ENCODE measurements around the gene TMEM183A. TPM values are rescaled to one million over a fixed set of nuclear protein-coding genes. Genes with fewer than 3 reads are reported as not detected.
"Not testable (repeated sequence)": the region's sequence is repeated elsewhere in the genome, so short reads cannot be mapped to it uniquely, and the experiment has no call there.

TMEM183A gene
- total and polyA plus RNA-seq, 2 donors (not counting 1 experiment from before 2014, with no cell fraction given): 61.2 to 65.2 TPM

DNA sequence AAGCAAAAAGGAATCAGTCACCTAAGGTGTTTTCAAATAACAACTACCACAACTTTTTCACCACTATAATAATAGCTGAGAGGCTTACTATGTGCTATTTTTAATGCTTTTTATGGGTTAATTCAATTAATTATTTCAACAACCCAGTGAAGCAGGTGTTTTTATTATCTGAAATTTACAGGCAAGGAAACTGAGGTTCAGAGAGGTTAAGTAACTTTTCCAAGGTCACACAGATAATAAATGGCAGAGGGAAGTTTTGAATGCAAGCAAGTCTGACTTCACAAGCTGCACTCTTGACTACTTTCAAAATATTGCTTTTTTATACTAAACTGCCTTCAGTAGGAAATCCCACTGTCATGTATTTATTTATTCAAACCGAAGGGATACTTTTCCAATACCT is 4.2 kb upstream of the TMEM183A start:
- H3K27ac ChIP-seq (ENCODE audit: low read length in 2 of 2): no peak overlapping the region
- no peak for DNase-seq
- no peak overlapping the region for H3K4me3 Mint-ChIP-seq
- intact Hi-C loops (cut with micrococcal nuclease): loop anchor here (10.0 kb wide), 1 partner anchor 538 kb away; no protein-coding TSS in a partner anchor
- H3K27me3 Mint-ChIP-seq: no peaks in the 10 kb centered on the region
- no peak overlapping the region for H3K9ac ChIP-seq (ENCODE audit: low read length)
- H3K4me1 Mint-ChIP-seq: peaks cover 35% of the 10 kb centered on the region
- CTCF ChIA-PET: no interaction called here
- H3K9me3 Mint-ChIP-seq (ENCODE audit: insufficient read depth): no peaks in the 10 kb centered on the region
- no peak overlapping the region for H3K4me3 ChIP-seq (ENCODE audit: control extremely low read depth in 1 of 5, extremely low read depth in 1 of 5, insufficient read depth in 1 of 5, low read depth in 2 of 5, low read length in 4 of 5)
- peaks cover 0 to 6% (median 0%) of the 10 kb centered on the region in 3 donors for H3K9me3 ChIP-seq (ENCODE audit: control extremely low read depth in 1 of 3, control insufficient read depth in 2 of 3, insufficient read depth in 1 of 3, low read length in 2 of 3)
- H4K20me1 ChIP-seq (ENCODE audit: control insufficient read depth, insufficient read depth, low read length, poor library complexity, severe bottlenecking): no peaks in the 10 kb centered on the region
- no peaks in the 10 kb centered on the region for H3K27me3 ChIP-seq (replicated peaks in 1 of 4; ENCODE audit: control extremely low read depth in 1 of 4, control insufficient read depth in 3 of 4, insufficient read depth in 4 of 4, low read length in 3 of 4)
- H2AFZ ChIP-seq (ENCODE audit: insufficient read depth, low read depth, low read length, poor library complexity, severe bottlenecking): no peak overlapping the region
- no peak overlapping the region for H3K4me2 ChIP-seq (replicated peaks; ENCODE audit: low read depth, low read length, poor library complexity, severe bottlenecking)
- peaks cover 21 to 22% of the 10 kb centered on the region in 2 donors for H3K4me1 ChIP-seq (ENCODE audit: control insufficient read depth in 2 of 2, insufficient read depth in 2 of 2, low read length in 2 of 2)
- no peak for ATAC-seq (ENCODE audit: low read depth)
- no CpG with 5 or more reads among the region's 1 CpG for WGBS (ENCODE audit: insufficient coverage)
- TF ChIP-seq, protein P1, sequence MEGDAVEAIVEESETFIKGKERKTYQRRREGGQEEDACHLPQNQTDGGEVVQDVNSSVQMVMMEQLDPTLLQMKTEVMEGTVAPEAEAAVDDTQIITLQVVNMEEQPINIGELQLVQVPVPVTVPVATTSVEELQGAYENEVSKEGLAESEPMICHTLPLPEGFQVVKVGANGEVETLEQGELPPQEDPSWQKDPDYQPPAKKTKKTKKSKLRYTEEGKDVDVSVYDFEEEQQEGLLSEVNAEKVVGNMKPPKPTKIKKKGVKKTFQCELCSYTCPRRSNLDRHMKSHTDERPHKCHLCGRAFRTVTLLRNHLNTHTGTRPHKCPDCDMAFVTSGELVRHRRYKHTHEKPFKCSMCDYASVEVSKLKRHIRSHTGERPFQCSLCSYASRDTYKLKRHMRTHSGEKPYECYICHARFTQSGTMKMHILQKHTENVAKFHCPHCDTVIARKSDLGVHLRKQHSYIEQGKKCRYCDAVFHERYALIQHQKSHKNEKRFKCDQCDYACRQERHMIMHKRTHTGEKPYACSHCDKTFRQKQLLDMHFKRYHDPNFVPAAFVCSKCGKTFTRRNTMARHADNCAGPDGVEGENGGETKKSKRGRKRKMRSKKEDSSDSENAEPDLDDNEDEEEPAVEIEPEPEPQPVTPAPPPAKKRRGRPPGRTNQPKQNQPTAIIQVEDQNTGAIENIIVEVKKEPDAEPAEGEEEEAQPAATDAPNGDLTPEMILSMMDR (IDR thresholded peaks at IDR 0.05): no peak
- no peak for TF ChIP-seq EZH2 (IDR thresholded peaks at IDR 0.05; ENCODE audit: borderline replicate concordance, insufficient read depth, low read depth, low read length, poor library complexity, severe bottlenecking)
- H3K79me2 ChIP-seq (ENCODE audit: control insufficient read depth, insufficient read depth, low read length): peaks cover 8% of the 10 kb centered on the region
- POLR2A ChIA-PET: no interaction called here
- no peak overlapping the region for H3K27ac Mint-ChIP-seq
- H3K36me3 ChIP-seq (replicated peaks in 1 of 2; ENCODE audit: control extremely low read depth in 1 of 2, control insufficient read depth in 1 of 2, extremely low read depth in 1 of 2, insufficient read depth in 2 of 2, low read length in 1 of 2): no peaks in the 10 kb centered on the region

DNA sequence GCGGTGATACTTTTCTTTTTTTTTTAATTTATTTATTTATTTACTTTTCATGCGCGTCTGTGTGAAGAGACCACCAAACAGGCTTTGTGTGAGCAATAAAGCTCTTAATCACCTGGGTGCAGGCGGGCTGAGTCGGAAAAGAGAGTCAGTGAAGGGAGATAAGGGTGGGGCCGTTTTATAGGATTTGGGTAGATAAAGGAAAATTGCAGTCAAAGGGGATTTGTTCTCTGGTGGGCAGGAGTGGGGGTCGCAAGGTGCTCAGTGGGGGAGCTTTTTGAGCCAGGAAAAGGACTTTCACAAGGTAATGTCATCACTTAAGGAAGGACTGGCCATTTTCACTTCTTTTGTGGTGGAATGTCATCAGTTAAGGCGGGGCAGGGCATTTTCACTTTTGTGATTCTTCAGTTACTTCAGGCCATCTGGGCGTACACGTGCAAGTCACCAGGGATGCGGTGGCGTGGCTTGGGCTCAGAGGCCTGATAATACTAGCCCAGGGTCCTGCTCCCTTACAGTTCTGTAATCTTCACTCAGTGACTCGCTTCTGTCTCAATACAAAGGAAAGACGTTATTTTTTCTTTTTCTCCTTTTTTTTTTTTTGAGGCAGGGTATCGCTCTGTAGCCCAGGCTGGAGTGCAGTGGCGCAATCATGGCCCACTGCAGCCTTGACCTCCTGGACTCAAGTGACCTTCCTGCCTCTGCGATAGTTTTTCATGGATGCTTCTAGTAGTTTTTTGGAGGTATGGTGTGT is 1.6 kb upstream of the TMEM183A start:
- peak overlapping the region; percentile 98 for H2AFZ ChIP-seq (ENCODE audit: insufficient read depth, low read depth, low read length, poor library complexity, severe bottlenecking)
- intact Hi-C loops (cut with micrococcal nuclease): loop anchor here (2.0 to 10.0 kb wide), 3 partner anchors 47 to 657 kb away; partner anchors contain the start of genes ADIPOR1 and PPP1R12B
- H3K9me3 Mint-ChIP-seq (ENCODE audit: insufficient read depth); DNase-seq; H3K27me3 ChIP-seq (replicated peaks in 1 of 4; ENCODE audit: control extremely low read depth in 1 of 4, control insufficient read depth in 3 of 4, insufficient read depth in 4 of 4, low read length in 3 of 4); H4K20me1 ChIP-seq (ENCODE audit: control insufficient read depth, insufficient read depth, low read length, poor library complexity, severe bottlenecking); H3K9me3 ChIP-seq (ENCODE audit: control extremely low read depth in 1 of 3, control insufficient read depth in 2 of 3, insufficient read depth in 1 of 3, low read length in 2 of 3); H3K27me3 Mint-ChIP-seq; ATAC-seq (ENCODE audit: low read depth): not testable (repeated sequence)
- WGBS (ENCODE audit: insufficient coverage): 81% methylated on average over 13 of the region's 17 CpGs
- peaks cover 5 to 16% of the 10 kb centered on the region in 2 experiments for H3K36me3 ChIP-seq (replicated peaks in 1 of 2; ENCODE audit: control extremely low read depth in 1 of 2, control insufficient read depth in 1 of 2, extremely low read depth in 1 of 2, insufficient read depth in 2 of 2, low read length in 1 of 2)
- H3K79me2 ChIP-seq (ENCODE audit: control insufficient read depth, insufficient read depth, low read length): peaks cover 30% of the 10 kb centered on the region
- POLR2A ChIA-PET: interaction anchor here (0.6 to 1.8 kb wide), 3 partner anchors 16 to 86 kb away, joined by 3 to 11 read pairs (median 7); no protein-coding TSS in a partner anchor
- Mint-ChIP-seq H3K4me1 (peaks cover 28% of the 10 kb centered on the region), H3K27ac (peak overlapping the region; percentile 96), H3K4me3 (peak overlapping the region; percentile 99)
- peak overlapping the region in 1 of 5 experiments; percentile 95 for H3K4me3 ChIP-seq (ENCODE audit: control extremely low read depth in 1 of 5, extremely low read depth in 1 of 5, insufficient read depth in 1 of 5, low read depth in 2 of 5, low read length in 4 of 5)
- CTCF ChIA-PET: interaction anchor here (0.7 to 2.8 kb wide), 8 partner anchors 9 to 359 kb away, joined by 3 to 13 read pairs (median 3); no protein-coding TSS in a partner anchor
- peaks cover 16 to 17% of the 10 kb centered on the region in 2 donors for H3K4me1 ChIP-seq (ENCODE audit: control insufficient read depth in 2 of 2, insufficient read depth in 2 of 2, low read length in 2 of 2)
- peak overlapping the region; percentile 88 for H3K4me2 ChIP-seq (replicated peaks; ENCODE audit: low read depth, low read length, poor library complexity, severe bottlenecking)
- peak overlapping the region in 1 of 2 donors; percentile 89 for H3K27ac ChIP-seq (ENCODE audit: low read length in 2 of 2)
- H3K9ac ChIP-seq (ENCODE audit: low read length): peak overlapping the region; percentile 92
